ENCODE measurements around the gene CAMSAP1.

CAMSAP1 gene

DNA sequence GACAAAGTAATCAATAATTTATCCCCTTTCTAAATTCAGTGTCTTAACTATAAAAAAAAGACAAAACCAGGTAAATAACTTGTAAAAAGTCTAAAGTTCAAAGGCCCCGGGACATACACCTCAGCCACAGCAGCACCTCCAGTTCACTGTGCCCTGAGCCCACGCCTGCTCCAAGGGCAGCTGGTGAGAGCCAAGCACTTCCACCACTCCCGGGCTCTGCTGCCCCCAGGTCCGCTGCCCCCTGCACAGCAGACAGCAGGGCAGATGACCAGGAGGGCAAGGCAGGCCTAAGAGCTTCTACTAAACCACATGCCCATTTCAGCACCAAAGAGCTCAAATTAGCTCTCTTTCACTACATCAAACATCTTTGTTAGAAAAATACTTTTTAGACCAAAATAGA is 91.9 kb downstream of the CAMSAP1 start:
- DNase-seq (ENCODE audit: extremely low read depth in 1 of 2, low read depth in 1 of 2): no peak

DNA sequence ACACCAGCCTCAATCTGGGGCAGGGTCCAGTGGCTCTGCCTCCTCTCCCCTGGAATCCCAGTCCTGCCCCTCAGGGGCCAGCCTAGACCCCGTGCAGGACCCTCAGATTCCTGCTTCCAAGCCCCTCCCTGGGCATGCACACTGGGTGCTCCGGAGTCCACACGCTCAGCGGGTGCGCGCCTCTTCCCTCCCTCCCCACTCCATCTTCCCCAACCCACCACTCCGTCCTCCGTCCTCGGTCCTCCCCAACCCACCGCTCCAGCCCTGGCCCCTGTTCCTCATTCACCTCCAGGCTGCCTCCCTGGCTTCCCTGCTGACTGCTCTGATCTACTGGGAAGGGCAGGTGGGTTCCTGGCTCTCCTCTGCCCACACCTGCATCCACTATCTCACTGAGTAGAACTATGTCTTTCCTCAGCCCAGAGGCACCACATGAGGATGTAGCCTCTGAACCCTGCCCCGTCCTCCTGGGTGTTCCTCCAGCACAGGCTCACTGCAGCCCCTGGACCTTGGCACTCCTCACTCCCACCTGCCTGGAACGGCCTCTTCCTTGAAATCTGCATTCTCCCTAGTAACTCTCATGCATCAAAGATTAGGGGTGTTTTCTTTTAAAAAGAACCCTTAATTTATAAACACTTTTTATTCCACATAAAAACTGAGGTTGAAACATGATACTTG is 92.8 kb downstream of the CAMSAP1 start:
- no peak for DNase-seq (ENCODE audit: extremely low read depth in 1 of 2, low read depth in 1 of 2)

DNA sequence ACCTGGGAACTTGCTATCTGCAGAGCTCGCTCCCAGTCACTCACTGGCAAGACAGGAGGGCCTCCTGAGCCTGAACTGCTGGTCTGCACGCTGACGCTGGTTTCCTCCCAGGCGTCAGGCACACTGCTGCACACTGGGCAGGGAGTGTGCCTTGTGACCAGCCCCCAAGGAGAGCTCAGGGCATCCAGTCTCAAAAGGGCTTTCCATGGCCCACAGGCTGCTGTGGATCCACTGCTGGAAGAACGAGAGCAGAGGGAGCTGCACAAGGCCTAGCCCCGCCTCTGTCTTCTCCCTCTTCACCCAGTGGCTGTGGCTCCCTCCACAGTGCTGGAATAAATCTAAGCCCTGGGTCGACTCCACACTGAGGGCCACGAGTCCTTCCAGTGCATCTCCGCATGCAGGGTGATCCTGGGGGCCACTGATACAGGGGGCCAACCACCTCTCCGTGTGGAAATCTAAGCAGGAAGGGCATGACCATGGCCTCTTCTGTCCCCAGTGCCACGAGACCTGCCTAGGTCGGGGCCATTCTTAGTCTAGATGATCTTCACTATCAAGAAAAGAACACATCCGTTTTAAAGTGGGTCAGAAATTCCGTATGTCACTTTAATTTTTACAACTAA is 93.6 kb downstream of the CAMSAP1 start:
- no peak for DNase-seq (ENCODE audit: extremely low read depth in 1 of 2, low read depth in 1 of 2)

DNA sequence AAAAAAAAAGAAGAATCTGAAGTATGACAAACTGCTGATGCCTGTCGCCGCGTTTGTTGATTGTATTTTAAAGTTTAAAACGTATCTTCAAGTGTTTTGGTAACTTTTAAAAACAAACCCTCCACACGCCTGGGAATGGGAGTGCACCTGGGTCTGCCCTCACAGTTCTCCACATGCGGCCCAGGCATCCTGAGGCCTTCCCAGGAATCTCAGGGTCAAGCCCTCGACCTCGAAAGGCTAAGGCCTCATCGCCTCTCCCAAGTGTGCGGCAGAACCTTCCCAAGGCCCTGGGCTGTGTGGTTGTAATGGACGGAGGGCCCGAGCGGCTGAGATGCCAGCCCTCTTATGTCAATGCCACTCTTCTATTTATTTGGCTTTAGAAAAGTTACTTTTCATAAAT is 94.4 kb downstream of the CAMSAP1 start:
- DNase-seq (ENCODE audit: extremely low read depth in 1 of 2, low read depth in 1 of 2): no peak

DNA sequence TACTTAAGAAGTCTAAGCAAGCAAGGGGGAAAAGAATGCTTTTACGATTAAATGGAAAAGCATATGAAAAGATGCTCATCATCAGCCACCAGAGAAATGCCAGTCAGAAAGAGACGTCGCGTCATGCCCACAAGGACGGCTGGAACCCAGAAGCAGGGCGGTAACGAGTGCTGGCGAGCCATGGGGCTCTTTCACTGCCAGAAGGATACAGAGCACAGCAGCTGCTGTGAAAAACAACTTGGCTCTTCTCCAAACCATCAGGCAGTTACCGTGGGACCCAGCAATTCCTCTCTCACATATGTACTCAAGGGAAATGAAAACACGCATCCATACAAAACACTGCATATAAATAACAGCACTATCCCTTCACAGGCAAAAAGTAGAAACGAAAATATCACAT is 95.5 kb downstream of the CAMSAP1 start:
- DNase-seq (ENCODE audit: extremely low read depth in 1 of 2, low read depth in 1 of 2): no peak

DNA sequence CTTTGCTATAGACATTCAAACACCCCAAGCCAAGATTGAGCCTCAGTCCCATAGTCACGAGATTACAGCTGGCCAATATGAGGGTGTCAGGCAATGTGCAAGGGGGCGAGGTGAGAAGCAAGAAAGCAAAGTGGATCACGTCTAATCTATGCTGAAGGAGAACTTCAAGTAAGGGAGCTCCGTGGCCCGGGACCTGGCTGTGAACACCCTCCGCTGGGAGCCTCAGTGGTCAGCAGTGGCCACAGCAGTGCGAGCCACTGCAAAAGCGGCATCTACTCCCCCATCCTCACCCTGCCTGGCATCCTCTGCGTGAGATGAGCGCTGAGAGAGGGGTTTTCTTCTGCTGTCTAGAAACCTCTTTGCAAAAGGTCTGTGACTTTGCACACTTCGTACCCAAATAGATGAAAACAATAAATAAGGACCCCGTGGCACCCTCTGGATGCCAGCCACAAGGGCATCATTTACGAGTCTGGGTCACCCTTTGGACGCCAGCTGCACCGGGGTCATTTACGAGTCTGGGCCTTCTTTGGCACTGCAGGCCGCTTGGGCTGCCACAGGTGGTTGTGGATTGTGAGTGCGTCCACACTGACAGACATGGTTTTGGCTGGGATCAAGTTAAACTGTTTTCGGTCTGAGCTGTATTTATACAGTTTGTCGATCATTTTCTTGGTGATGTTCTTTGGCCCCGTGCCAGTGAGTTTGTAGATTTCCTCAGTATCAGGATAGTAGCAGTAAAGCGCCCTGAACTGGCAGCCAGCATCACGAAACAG is 96.4 kb downstream of the CAMSAP1 start:
- DNase-seq (ENCODE audit: extremely low read depth in 1 of 2, low read depth in 1 of 2): no peak

DNA sequence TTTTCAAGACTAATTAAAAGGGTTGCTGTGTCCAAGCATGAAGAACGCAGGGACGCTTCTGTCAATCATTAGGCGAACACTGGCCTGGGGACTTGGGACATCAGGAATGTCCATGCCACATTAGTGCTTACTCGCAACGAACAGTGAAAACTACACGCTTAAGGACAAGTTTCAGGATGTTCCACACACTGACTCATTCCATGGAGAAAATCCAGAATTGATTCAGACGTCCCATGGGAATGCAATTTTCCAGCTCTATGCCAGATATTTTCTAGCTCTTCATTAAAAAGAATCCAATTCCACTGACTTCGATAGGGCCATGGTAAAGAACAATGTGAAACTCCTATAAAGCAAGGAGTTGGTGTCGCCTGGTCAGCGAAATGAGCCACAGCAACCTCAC is 98.2 kb downstream of the CAMSAP1 start:
- no peak for DNase-seq (ENCODE audit: extremely low read depth in 1 of 2, low read depth in 1 of 2)

DNA sequence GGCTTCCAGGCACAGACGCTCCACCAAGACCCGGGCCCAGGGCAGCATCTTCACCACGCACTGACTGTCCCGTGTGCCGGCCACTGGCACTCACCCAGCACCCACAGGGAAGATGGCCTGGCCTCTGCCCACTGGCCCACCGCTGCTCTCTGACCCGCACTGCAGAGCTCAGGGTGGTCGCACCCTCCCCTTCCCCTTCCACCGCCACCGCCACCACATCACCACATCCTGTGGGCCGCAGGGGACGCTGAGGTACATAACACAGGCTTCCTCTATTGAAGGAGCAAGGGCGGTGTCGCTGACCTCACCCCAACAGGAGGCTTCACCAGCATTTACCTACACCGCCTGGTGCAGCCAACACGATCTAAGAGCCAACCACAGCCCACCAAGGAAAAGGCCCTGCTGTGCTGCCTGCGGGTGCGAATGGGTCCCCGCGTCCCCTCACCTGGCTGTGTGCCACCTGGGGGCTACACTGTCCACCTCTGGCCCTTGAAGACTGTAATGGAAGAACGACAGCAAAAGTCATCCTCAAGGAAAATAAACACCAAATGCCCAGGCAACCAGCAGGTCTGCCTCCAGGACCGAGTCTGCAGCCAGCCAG is 101.8 kb downstream of the CAMSAP1 start:
- DNase-seq (ENCODE audit: extremely low read depth in 1 of 2, low read depth in 1 of 2): no peak

DNA sequence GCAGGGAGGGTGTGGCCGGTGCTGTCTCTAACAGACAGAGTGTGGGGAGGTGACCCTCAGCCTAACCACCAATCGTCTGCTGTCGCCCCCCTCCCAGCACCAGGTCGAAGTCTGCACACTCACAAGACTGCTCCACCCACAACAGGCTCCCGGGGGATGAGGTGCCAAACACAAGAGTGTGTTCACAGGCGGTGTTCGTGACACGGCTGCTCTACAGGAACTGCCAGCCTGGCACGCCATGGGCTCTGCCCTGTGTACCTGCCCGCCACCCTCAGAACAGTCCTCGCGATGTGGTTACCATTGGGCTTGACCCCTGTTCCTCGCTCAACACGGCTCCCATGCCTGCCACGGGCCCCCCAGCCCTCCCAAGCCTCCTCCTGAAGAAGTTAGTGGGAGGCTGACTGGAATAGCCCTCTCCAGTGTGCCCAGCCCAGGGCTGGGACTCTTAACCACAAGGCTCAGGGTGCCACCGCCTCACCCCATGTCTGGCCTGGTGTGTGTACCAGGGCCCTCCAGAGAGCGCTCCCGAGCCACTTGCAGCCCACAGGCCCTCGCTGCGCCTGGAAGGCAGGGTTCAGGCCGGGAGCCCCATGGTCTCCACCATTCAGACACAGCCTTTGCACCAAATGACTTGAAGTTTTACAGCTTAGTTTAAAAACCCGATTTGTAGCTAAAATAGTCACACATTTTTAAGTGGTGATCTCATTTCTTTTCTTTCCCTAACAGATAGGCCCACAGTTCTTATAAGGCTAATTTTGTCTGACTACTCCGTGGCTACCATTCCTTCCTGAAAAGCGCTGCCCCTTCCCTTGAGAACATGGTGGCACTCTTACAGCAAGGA is 102.5 kb downstream of the CAMSAP1 start:
- DNase-seq (ENCODE audit: extremely low read depth in 1 of 2, low read depth in 1 of 2): no peak

DNA sequence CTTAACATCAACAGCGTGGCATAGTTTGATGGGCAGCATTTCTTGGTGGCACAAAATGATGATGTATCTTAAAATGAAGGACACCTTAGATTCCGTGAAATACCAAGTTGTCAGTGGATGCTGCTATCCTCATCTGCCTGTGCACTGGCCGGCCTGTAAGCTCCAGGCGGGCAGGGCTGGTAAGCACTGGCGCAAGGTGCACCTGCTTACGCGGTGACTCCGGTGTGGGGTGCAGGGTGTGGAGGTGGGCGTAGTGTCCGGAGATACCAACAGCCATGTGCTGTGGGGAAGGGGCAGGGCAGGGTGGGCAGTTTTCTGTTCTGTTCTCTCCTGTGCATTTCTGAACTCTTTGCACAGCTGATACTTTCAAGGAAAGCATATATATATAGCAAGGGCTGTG is 103.9 kb downstream of the CAMSAP1 start:
- no peak for DNase-seq (ENCODE audit: extremely low read depth in 1 of 2, low read depth in 1 of 2)

DNA sequence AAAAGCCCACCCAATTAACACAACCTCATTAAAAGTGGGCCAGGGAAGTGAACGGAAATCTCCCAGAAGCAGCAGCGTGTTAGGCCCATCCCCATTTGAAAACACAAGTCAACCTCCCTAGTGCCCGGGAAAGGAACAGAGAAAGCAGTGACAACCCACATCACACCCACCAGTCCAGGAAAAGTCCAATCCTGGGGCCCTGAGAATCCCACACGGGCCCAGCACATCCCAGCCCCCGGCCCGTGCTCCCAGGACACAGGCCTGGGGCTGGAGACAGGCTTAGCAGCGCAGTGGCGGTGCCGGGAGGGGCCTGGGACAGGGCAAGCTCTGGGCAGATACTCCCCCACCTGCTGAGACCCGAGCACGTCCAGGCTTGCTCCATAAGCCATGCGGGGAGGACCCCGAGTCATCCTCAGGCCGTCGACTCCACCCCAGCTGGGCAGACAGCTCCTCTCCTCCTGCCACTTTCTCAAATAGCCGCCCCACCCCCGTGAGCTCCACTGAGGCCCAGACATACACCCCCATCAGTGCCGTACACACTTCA is 104.4 kb downstream of the CAMSAP1 start:
- DNase-seq (ENCODE audit: extremely low read depth in 1 of 2, low read depth in 1 of 2): no peak

DNA sequence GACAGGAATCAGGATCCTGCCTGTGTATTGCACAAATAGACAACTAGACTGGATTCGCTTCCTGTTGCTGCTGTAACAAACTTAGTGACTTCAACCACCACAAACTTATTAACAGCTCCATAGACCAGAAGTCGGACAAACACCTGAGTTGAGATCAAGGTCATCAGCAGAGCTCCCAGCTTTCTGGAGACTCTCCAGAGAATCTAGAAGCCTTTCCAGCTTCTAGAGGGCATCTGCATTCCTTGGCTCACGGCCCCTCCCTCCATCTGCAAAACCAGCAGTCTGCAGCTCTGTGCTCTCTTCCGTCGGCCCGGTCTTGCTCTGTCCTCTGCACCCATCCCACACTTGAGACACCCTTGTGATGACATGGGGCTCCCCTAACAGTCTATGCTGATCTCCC is 106.3 kb downstream of the CAMSAP1 start:
- DNase-seq (ENCODE audit: extremely low read depth in 1 of 2, low read depth in 1 of 2): no peak

DNA sequence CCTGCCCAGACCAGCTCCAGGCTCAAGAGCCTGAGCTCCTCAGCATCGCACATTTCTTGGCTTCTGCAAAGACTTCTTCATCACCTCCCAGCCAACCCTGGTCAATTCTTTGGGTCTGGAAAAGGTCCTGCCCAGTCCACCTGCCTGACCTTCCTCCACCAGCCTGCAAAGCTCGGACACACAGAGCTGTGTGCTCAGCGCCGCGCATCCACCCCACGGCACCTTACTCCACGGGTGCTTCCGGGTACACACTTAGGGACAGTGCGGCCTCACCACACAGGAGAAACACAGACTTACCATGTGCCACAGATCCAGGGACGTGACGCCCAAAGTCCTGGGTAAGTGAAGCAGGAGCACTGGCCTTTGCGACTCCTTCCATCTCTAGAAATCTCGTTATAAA is 108.1 kb downstream of the CAMSAP1 start:
- no peak for DNase-seq (ENCODE audit: extremely low read depth in 1 of 2, low read depth in 1 of 2)

DNA sequence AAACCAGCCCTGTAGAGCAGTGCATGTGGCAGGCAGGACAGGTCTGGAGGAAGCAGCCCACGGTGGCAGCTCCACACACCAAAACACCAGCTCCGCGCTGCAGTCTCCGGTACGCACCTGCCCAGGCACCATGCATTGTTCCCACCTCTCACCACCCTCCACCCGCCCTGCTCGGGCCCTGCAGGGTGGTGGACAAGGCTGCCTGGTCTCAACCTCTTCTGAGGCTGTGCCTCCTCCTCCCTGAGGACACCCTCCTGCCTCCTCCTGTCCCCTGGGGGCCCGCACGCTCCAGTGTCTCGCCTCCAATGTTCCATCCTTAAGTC is 109.1 kb downstream of the CAMSAP1 start:
- DNase-seq (ENCODE audit: extremely low read depth in 1 of 2, low read depth in 1 of 2): no peak

DNA sequence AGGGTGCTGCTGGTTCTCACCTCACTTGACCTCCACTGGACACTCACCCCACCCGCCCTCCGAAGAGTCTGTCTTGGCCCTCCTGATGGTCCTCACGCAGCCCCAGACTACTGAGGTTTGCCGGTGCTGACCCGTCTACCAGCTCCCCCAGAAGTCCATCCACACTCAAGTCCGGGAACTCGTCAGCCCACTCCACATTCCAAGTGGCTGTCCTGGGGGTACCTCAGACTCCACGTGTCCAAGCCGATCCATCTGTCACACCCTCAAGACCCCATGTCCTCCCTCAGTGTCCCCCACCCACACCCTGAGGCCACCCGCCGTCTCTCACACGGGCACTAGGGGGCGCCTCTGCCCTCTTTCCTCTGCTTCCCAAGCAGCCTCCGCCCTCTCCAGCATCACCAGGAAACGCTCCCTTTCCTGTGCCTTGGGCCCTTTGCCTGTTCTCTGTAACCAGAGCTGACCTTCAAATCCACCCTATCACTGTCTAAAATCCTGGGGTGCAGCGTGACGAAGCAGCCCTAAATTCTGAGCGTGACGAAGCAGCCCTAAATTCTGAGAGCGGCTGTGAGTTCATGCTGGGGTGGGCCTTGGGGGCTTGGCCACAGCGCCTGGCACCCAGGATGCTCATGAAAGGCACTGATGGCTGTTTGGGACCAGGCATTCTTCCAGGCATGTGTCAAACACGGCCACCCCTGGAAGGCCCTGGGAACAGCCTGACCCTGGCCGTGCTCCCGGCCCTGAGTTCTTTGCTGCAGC is 109.7 kb downstream of the CAMSAP1 start:
- DNase-seq (ENCODE audit: extremely low read depth in 1 of 2, low read depth in 1 of 2): no peak

DNA sequence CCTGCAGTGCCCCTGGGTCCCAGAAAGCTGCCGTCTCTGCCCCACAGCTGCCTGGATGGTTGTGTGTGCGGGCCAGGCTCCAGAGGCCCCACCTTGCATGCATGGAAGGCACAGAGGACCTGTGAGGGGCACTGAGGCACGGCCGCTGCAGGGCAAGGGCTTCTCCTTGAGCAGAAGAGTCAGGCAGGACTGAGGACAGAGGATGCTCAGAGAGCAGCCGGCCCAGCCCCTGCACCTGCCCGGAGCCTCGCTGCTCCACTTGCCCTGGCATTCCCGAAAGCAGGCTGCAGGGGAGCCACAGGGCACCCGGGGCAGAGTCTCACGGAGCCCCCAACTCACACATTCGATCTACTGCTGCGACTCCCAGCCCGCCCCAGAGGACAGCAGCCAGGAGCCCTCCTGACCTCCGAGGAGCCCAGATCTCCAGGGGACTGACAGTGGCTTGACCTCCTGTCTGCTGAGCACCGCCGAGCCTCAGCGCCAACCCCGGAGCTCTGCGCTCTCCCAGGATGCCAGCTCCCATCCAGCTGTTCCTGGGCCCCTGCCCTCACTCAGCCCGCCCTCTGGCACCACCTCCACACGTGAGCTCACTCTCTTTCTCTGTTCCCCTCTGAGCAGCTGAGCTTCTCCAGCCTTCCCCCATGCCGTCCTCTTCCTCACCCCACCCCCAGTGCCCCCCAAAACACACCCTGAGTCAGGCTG is 110.4 kb downstream of the CAMSAP1 start:
- DNase-seq (ENCODE audit: extremely low read depth in 1 of 2, low read depth in 1 of 2): no peak

DNA sequence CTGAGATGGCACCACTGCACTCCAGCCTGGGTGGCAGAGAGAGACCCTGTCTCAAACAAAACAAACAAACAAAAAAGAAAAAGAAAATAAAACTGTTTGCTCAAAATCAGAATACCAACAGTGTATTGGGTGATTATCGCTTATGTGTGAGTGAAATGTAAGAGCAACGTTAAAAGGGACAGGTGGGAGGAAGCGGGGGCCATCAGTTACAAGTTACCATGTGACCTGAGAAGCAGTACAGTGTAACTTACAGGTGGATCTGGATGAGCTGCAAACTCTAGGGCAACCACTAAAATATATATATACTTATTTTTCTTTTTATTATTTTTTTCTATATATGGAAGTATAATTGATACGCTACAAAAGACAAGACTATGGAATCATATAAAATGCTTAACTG is 112.0 kb downstream of the CAMSAP1 start:
- no peak for DNase-seq (ENCODE audit: extremely low read depth in 1 of 2, low read depth in 1 of 2)

DNA sequence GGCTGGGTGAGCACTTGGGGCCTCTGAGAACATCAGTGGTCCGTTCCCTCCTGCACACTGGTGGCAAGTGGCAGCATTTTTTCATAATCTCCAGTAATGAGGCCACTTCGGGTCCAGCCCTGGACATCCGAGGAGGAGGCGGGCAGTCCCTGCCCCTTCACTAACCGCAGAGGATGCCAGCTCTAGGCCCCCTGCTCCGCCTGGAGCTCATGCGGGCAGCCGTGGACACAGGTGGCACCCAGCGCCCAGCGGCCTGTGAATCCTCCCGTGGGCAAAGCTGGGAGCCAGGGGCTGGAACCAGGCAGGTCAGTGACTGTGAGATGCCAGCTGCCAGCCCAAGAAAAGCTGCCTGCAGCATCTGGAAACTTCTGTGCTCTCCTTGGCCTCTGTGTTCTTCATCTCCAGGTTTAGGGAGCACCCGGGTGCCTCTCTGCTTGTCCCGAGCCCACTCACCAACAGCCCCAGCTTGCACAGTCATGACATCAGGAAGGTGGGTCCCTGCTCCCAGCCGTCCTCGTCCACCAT is 112.9 kb downstream of the CAMSAP1 start:
- no peak for DNase-seq (ENCODE audit: extremely low read depth in 1 of 2, low read depth in 1 of 2)

DNA sequence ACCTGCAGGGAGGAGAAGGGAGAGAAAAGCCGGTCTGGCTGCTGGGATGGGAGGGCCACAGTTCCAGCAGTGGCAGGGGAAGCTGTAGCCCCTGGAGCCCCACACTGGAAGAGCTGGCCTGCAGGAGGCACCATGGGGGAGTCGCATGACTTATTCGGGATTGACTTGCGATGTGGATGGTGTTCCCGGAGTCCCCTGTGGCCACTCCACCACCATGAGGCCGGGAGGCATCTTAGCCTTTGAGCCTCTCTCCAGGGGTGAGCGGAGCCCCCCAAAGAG is 113.3 kb downstream of the CAMSAP1 start:
- DNase-seq (ENCODE audit: extremely low read depth in 1 of 2, low read depth in 1 of 2): no peak
